IPS DF 6.9 (cell line): ENCODE measurements around the gene PROSER2.
"Not testable (repeated sequence)": the region's sequence is repeated elsewhere in the genome, so short reads cannot be mapped to it uniquely, and the experiment has no call there.

Experiments
- DNase-seq: peaks from one replicate; pipeline ENCODE4 v3.0.0-alpha.2; 2013; ENCODE audit warnings: low read depth, low spot score
- H3K27ac ChIP-seq: one replicate; pipeline ENCODE4 v1.5.1; 2013; ENCODE audit warnings: low read length, control low read depth
- H3K27me3 ChIP-seq: 2 replicates; pipeline ENCODE4 v1.6.1; 2013; ENCODE audit warnings: mild to moderate bottlenecking, low read length; ENCODE audit not compliant: control insufficient read depth, insufficient read depth
- H3K36me3 ChIP-seq: 2 replicates; pipeline ENCODE4 v1.6.1; 2013; ENCODE audit warnings: low read length; ENCODE audit not compliant: control insufficient read depth, insufficient read depth
- H3K4me1 ChIP-seq: 2 replicates; pipeline ENCODE4 v1.6.1; 2013; ENCODE audit warnings: low read length; ENCODE audit not compliant: control insufficient read depth, insufficient read depth
- H3K4me3 ChIP-seq: 2 replicates; pipeline ENCODE4 v1.5.1; 2013; ENCODE audit warnings: mild to moderate bottlenecking, low read length
- H3K9me3 ChIP-seq: 2 replicates; pipeline ENCODE4 v1.6.1; 2013; ENCODE audit warnings: low read length, inconsistent platforms; ENCODE audit not compliant: control insufficient read depth, insufficient read depth
- WGBS: extraction: QIAGEN DNeasy Blood & Tissue Kit; methylation state at CpG from one replicate; pipeline ENCODE4 v1.1.7; 2013; ENCODE audit warnings: mixed read lengths, missing lambda C conversion rate; ENCODE audit not compliant: insufficient read length, insufficient coverage; 5-methylcytosine and 5-hydroxymethylcytosine counted together

PROSER2 gene

DNA sequence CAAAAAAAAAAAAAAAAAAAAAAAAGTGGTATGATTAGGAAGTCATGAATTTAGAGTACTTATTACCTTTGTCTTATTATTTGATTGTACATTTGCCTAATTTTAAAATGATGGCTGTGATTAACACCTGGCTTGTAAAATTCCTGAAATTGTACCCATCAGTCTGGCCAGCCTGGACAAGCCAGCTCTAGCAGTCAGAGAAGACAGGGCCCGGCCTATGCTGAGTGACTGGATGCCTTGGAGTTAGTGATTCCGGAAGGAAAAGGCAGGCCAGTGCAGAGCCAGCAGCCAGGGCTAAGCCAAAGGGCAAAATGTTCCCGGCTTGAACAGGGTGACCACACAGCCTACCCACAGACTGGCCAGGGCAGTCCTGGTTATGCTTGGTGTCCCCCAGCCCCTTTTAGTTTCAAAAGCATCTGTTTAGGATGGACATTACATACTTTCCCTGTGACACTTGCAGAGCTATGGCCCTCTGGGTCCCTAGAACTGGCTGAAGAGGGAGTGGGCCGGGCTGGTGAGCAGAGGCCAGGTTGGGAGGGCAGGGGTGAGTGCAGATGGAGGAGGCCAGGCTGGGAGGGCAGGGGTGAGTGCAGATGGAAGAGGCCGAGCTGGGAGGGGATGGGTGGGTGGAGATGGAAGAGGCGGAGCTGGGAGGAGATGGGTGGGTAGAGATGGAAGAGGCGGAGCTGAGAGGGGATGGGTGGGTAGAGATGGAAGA is 61.7 kb downstream of the PROSER2 start:
- DNase-seq, result no peak
- no peaks in the 10 kb centered on the region for H3K9me3 ChIP-seq
- no CpG with 5 or more reads among the region's 7 CpGs for WGBS
- no peaks in the 10 kb centered on the region for H3K27me3 ChIP-seq
- H3K36me3 ChIP-seq, result no peaks in the 10 kb centered on the region
- peaks cover 4% of the 10 kb centered on the region; the same call in 1 of the 2 replicates for H3K4me1 ChIP-seq
- no peak overlapping the region for H3K4me3 ChIP-seq
- no peak overlapping the region for H3K27ac ChIP-seq

DNA sequence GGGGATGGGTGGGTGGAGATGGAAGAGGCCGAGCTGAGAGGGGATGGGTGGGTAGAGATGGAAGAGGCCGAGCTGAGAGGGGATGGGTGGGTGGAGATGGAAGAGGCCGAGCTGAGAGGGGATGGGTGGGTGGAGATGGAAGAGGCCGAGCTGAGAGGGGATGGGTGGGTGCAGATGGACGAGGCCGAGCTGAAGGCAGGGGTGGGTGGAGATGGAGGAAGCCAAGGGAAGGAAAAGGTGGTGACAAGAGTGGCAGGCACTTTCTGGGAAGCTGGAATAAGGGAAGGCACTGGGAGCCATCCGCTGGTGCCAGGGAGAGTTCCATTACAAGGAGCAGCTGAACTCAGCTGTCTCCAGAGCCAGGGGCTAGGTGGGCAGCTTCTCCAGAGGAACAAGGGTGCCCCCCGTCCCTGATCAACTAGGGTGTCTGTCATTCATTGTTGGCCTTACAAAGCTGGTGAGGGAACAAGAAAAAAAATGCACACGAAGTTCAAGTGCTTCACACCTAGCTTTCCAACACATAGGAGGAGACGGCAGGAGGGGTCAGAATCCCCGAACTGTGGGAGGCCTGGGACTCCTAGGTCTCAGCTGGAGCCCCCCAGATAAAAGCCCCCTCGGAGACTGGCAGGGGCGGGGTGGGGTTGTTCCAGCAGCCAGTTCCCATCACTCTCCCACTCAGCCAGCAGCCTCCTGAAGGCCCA is 62.4 kb downstream of the PROSER2 start:
- WGBS, result no CpG with 5 or more reads among the region's 13 CpGs
- H3K9me3 ChIP-seq, result no peaks in the 10 kb centered on the region
- no peak overlapping the region for H3K27ac ChIP-seq

DNA sequence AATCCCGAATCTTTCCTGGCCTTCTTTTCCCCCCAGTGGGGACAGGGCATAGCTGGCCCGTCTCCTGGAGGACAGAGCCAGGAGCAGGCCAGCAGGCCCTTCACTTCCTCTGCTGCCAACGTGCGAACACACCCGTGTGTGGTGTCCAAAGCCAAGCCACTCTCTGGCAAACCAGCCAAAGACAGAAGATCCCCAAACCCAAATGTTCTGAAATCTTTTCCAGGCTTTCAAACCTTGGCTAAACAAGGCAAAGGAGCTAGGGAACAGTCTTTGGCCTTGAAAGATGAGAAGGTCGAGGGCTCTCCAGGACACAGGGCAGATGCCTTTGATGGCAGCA is 63.0 kb downstream of the PROSER2 start:
- Histone ChIP-seq H3K4me1 (0 out of 2 replicates have a peak, but pooled peaks cover 2% of the 10 kb centered on the region), H3K4me3 (no peak overlapping the region), H3K9me3 (no peaks in the 10 kb centered on the region), H3K27ac (no peak overlapping the region), H3K36me3 (no peaks in the 10 kb centered on the region), H3K27me3 (no peaks in the 10 kb centered on the region)
- no CpG with 5 or more reads among the region's 6 CpGs for WGBS
- DNase-seq, result no peak

More for the DNA sequence above, 62.4 kb downstream of the PROSER2 start:
- no peaks in the 10 kb centered on the region for H3K36me3 ChIP-seq
- no peak for DNase-seq
- H3K27me3 ChIP-seq, result no peaks in the 10 kb centered on the region
- no peak overlapping the region for H3K4me3 ChIP-seq
- H3K4me1 ChIP-seq, result 0 out of 2 replicates have a peak, but pooled peaks cover 2% of the 10 kb centered on the region

DNA sequence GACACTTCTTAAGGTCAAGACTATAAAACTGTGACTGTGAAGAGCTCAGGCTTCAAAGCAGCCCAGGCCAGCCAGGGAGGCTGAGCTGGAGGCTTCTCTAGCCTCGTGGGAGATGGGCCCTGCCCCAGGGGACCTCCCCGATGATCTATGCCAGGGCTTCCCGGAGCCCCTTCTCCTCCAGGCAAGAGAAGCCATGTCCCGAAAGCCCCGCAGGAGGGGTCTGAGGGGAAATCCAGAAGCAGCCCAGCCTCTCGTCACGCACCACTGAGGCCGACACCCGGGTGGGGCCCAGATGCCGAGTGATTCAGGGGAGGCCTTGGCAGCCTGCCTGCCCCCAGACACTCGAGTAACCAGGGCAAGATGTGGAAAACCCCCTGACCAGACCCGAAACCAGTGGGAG is 63.7 kb downstream of the PROSER2 start:
- H3K4me3 ChIP-seq, result no peak overlapping the region
- H3K4me1 ChIP-seq, result no peaks in the 10 kb centered on the region
- no peaks in the 10 kb centered on the region for H3K9me3 ChIP-seq
- no peaks in the 10 kb centered on the region for H3K27me3 ChIP-seq
- DNase-seq, result no peak
- no peak overlapping the region for H3K27ac ChIP-seq
- WGBS, result no CpG with 5 or more reads among the region's 12 CpGs
- H3K36me3 ChIP-seq, result no peaks in the 10 kb centered on the region

DNA sequence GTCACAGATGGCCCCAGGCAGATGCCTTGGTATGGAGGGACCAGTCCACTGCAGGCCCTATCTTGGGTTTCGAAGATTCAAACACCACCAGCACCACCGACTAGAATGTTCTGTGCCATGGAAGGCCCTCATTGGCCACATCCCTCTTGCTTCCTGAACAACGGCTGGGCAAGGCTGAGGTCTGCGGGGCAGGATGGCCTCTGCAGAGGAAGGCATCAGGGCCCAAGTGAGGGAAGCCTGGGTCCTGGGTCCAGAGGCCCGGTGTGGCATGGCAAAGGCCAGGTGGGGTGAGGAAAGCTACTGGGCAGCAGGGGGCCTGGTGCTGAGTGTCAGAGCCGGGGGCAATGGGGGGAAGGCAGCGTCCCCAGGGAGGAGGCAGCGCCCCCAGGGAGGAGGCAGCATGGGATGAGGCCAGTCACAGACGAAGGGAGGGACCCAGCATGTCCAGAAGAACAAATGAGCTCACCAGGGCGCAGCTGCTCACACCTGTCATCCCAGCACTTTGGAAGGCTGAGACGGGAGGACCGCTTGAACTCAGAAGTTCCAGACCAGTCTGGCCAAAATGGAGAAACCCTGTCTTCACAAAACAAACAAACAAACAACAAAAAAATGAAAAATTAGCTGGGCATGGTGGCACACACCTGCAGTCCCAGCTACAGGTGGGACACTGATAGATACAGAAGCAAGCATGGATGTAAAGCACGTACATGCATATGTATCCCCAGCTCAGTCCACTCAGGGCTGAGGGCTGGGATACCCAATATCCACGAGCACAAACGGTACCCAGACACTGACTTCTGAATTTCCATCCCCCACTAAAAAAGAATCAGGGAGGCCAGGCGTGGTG is 64.4 kb downstream of the PROSER2 start:
- H3K36me3 ChIP-seq, result no peaks in the 10 kb centered on the region
- DNase-seq, result no peak
- no peak overlapping the region for H3K27ac ChIP-seq
- no CpG with 5 or more reads among the region's 16 CpGs for WGBS
- H3K4me3 ChIP-seq, result no peak overlapping the region
- no peaks in the 10 kb centered on the region for H3K9me3 ChIP-seq
- no peaks in the 10 kb centered on the region for H3K27me3 ChIP-seq
- no peaks in the 10 kb centered on the region for H3K4me1 ChIP-seq

DNA sequence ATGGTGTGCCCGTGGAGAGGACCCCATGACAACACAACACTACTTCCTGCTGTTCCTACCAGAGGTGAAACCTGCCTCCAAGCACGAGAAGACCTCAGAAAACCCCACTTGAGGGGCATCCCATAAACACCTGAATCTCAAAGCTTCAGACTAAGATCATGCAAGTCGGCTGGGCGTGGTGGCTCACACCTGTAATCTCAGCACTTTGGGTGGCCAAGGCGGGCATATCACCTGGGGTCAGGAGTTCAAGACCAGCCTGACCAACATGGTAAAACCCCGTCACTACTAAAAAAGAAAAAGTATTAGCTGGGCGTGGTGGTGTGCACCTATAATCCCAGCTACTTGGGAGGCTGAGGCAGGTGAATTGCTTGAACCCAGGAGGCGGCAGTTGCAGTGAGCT is 66.1 kb downstream of the PROSER2 start:
- H3K4me3 ChIP-seq, H3K27ac ChIP-seq, H3K36me3 ChIP-seq, DNase-seq, H3K27me3 ChIP-seq, H3K4me1 ChIP-seq, H3K9me3 ChIP-seq: not testable (repeated sequence)
- no CpG with 5 or more reads among the region's 8 CpGs for WGBS

DNA sequence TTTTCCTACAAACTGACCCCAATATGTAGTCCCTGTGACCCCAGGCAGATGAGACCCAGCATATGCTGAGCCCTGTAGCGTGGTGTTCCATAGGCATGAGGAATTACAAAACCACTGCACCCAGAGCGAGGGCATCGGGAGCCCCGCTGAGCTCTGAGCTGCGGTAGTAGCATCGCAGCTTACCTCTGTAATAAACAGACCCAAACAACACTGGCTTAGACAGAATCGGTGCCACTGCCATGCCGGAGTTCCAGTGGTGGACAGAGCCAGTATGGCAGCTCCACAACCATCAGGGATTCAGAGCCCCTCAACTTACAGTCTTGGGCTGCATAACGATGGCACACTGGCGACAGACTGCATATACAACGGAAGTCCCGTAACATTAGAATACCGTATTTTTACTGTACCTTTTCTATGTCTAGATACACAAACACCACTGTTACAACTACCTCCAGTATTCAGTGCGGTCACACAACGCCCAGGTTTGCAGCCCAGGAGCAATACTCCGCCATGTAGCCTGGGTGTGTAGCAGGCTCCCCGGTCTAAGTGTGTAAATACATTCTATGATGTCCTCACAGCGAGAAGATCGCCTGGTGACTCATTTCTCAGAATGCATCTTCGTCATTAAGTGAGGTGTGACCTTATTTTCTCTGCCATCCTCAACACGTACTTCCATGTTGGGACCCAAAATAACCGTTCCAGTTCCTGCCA is 68.8 kb downstream of the PROSER2 start:
- no CpG with 5 or more reads among the region's 22 CpGs for WGBS
- Histone ChIP-seq H3K4me1 (no peaks in the 10 kb centered on the region), H3K36me3 (no peaks in the 10 kb centered on the region), H3K27me3 (no peaks in the 10 kb centered on the region), H3K4me3 (no peak overlapping the region), H3K9me3 (no peaks in the 10 kb centered on the region), H3K27ac (no peak overlapping the region)
- no peak for DNase-seq

DNA sequence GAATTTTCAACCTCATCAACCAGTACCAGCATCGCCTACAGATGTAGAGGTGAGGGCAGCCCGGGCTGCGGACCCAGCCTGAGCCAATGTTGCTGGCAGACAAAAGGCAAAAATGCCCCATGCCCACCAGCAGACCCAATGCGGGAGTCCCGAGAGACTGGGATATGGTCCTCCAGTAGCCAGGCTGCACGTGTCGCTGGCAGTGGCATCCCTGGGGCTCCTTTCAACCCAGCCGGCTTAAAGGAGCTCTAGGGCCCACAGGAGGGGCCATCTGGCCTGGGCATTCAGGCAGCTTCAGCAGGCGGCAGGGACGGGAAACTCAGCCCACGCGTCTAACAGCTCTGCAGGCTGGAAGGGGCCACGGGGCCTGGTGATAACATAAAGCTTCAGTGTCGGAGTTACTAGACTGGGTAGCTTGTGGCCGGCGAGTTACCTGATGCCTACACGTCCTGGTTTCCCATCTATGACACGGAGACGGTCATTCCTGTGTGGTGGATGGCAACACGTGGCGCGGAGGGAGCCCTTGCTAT is 70.7 kb downstream of the PROSER2 start:
- H3K27me3 ChIP-seq, result no peaks in the 10 kb centered on the region
- H3K4me3 ChIP-seq, result no peak overlapping the region
- no peaks in the 10 kb centered on the region for H3K4me1 ChIP-seq
- H3K27ac ChIP-seq, result no peak overlapping the region
- no peaks in the 10 kb centered on the region for H3K36me3 ChIP-seq
- H3K9me3 ChIP-seq, result no peaks in the 10 kb centered on the region
- no CpG with 5 or more reads among the region's 22 CpGs for WGBS
- DNase-seq, result no peak

DNA sequence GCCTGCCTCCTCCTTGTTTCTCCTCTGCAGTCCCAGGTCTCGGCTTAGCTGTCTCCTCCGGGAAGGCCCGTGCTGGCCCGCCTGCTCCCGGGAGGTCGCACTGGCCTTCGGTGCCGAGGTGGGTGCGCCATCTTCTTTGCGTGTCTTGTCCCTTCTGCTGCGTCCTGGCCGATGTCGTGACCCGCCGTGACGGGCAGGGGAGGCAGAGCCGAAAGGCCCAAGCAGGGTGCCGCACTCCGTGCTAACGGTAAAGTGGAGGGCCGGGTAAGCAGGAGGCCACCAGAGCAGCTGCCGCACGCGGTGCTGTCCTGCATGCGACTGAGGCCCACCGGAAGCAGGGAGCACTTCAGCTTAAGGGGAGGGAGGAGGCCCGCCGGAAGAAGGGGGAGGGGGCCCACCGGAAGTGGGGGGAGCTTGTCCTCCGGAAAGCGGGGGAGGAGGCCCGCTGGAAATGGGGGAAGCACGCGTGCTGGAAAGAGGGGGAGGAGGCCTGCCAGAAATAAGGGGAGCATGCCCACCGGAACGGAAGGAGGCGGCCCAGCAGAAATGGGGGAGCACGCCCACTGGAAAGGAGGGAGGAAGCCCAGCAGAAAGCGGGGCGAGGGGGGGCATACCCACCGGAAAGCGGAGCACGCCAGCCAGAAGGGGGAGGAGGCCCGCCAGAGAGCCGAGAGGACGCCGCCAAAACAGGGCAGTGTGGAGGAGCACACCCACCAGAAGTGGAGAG is 71.4 kb downstream of the PROSER2 start:
- no peaks in the 10 kb centered on the region for H3K27me3 ChIP-seq
- H3K36me3 ChIP-seq, result no peaks in the 10 kb centered on the region
- H3K9me3 ChIP-seq, result no peaks in the 10 kb centered on the region

More for the DNA sequence above, 71.4 kb downstream of the PROSER2 start:
- DNase-seq, result no peak
- WGBS, result no CpG with 5 or more reads among the region's 47 CpGs
- Histone ChIP-seq H3K27ac (no peak overlapping the region), H3K4me1 (no peaks in the 10 kb centered on the region), H3K4me3 (no peak overlapping the region)
